GM12872 (cell line): Measurements from ENCODE around the gene RANBP3.

Experiments
- TF ChIP-seq, protein P1 (sequence below): IDR thresholded peaks from 3 replicates; pipeline ENCODE4 v1.5.1; 2011; ENCODE audit warnings: low read depth, mild to moderate bottlenecking, low read length, moderate library complexity; ENCODE audit not compliant: insufficient read depth

Gene RANBP3

DNA sequence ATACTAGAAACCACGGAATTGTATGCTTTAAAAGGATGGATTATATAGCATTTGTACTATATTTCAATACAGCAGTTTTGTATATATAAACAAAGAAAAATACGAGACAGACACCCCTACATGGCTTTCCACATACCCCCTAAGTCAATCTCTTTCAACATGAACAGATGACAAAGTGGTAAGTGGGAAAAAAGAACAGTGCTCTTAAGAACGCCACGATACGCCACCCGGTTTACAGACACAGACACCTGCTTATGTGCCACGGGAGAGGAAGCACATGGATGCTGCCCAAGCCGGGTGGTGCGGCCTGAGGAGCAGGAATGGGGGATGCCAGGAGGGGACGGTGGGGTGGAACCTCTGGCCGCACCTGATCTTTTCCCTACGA, 55.8 kb downstream of the RANBP3 start:
- TF ChIP-seq, protein P1, sequence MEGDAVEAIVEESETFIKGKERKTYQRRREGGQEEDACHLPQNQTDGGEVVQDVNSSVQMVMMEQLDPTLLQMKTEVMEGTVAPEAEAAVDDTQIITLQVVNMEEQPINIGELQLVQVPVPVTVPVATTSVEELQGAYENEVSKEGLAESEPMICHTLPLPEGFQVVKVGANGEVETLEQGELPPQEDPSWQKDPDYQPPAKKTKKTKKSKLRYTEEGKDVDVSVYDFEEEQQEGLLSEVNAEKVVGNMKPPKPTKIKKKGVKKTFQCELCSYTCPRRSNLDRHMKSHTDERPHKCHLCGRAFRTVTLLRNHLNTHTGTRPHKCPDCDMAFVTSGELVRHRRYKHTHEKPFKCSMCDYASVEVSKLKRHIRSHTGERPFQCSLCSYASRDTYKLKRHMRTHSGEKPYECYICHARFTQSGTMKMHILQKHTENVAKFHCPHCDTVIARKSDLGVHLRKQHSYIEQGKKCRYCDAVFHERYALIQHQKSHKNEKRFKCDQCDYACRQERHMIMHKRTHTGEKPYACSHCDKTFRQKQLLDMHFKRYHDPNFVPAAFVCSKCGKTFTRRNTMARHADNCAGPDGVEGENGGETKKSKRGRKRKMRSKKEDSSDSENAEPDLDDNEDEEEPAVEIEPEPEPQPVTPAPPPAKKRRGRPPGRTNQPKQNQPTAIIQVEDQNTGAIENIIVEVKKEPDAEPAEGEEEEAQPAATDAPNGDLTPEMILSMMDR: no peak

DNA sequence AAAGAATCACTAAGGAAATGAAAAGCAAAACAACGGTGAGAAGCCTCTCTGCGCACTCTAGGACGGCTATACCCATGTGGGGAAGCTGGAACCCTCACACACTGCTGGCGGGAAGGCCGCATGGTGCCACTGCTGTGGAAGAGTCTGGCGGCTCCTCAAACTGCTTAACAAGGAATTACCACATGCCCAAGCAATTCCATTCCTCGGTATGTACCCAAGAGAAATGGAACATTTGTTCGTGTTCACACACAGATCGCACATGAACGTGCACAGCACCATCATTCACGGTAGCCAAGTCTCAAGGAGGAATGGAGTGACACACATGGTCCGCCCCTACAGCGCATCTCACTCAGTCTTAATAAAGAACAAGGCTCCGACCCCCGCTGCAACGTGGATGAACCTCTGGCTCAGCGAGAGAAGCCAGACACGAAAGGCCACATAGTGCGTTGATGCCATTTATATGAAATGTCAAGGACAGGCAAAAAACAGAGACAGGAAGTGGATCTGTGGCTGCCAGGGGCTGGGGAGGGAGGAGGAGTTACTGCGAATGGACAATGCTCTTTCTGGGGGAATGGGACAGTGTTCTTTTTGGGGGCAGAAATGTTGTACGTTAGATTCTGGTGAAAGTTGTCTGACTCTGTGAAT, 56.3 kb downstream of the RANBP3 start:
- TF ChIP-seq, protein P1: no peak

DNA sequence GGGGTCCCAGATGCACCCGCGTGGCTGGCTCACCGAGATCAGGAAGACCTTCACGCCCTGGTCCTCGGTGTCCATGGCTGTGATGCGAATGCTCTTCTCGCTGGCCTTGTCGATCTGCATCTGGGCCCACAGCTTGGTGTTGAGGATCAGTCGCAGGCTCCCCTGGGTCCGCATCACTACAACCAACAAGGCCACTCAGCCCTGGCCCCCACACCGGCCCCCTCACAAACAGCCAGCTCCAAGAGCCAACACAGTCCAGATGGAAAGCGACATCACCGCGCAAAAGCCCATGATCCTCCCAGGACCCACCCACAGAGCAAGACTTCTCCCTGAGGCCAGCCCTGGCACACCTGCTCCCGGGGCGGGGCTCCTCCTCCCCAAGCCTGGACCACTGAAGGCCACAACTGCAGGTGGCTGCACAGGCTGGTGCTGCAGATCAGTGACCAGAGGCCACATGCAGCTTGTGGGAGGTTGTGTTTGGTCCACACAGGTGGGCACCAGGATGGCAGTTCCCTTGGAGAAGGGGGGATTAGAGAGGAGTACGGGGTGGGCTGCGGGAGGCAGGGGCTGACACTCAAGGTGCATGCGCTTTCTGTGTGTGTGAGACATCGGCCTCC, 59.4 kb downstream of the RANBP3 start:
- TF ChIP-seq, protein P1: no peak

DNA sequence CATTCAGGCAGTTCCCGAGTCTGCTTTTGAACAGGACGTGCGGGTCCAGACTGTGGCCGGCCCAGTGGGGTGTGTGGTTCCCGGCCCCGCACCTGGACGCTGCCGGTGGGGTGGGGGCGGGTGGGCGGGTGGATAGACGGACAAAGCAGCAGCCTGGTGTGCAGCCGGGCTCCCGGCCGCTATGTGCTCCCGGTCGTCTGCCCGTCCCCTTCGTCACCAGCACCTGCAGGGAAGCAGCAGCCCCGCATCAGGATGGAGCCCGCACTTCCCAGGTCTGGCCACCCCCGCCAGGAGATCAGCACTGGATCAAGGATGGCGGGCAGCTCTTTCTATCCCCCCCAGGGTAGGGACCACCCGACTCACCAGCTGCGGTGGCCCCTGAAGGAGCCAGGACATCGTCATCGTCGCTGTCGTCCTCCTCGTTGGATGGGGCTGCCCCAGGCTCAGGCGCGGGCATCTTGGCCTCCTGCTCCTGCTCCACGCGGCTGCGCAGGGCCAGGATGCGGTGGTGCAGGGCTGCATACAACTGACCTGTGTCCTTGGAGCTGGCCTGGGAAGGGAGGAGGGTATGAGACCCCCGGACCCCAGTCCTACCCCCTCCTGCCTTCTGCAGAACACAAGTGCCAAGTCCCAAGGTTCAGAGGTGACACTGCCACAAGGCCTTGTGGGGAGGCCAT, 60.4 kb downstream of the RANBP3 start:
- TF ChIP-seq, protein P1: no peak

DNA sequence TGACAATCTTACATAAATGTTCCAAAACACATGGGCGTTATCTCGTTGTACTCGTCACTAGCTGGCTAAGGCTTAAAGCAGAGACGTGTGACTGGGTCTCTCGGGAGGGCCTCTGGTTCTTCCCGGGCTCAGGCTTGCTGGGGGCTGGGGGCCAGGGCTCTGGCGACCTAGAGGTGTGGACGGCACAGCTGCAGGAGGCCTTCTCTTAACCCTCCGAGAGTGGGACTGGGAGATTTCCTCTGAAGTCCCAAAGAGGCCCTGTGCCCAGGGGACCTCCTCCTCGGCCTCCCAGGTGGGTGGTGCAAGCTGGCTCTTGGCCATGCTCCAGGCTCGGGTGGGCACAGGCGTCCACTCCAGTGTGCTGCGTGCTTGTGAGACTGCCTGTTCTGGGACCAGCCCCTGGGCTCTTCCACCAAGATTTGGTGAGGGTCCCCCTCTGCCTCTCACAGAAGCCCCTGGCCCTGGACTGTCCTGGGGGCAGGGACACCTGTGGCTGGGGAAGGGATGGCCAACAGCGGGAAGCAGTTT, 61.7 kb downstream of the RANBP3 start:
- TF ChIP-seq, protein P1: no peak

DNA sequence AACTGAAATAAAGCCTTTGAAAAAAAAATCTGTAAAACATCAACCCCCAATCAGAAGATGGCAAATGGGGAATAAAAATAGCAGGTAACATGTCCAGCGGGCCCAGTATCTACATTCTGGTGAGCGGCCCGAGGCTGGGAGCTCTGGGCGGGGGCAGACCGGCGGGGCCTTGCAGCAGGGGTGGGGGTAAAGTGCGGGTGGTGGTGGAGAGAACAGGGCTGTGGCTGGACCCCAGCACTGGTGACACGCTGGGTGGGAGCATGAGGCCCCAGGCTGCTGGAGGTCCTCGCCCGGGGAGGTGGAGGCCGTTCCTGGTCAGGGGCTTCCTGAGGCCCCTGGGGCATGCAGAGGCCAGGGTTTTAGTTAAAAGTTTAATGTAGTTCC, 62.2 kb downstream of the RANBP3 start:
- TF ChIP-seq, protein P1: no peak

DNA sequence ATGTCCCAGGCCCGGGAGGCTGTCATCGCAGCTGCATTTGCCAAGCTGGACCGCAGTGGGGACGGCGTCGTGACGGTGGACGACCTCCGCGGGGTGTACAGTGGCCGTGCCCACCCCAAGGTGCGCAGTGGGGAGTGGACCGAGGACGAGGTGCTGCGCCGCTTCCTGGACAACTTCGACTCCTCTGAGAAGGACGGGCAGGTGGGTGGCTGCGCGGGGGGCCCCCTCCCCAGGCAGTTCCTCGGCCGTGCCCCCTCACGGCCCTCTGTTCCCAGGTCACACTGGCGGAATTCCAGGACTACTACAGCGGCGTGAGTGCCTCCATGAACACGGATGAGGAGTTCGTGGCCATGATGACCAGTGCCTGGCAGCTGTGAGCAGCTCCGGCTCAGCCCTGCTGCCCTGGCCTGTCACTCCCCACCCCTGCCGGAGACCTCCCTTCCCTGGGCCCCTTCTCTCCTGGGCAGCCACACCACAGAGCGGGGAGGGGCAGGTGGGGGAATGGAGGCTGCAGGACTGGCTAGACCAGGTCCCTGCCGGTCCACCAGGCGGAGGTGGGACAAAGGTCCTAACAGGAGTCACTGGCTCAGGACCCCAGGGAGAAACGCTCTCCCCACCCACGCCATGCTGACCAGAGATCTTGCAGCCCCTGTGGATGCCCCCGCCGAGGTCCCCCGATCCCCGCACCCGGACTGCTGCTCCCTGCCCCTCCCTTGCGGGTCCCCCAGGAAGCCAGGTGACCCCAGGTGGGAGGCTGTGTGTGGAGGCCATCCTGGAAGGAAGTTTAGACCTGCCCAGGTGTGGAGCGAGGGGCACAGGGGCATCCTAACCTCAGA, 62.8 kb downstream of the RANBP3 start:
- TF ChIP-seq, protein P1: no peak
